ENCODE results near the gene PACS2.

DNA sequence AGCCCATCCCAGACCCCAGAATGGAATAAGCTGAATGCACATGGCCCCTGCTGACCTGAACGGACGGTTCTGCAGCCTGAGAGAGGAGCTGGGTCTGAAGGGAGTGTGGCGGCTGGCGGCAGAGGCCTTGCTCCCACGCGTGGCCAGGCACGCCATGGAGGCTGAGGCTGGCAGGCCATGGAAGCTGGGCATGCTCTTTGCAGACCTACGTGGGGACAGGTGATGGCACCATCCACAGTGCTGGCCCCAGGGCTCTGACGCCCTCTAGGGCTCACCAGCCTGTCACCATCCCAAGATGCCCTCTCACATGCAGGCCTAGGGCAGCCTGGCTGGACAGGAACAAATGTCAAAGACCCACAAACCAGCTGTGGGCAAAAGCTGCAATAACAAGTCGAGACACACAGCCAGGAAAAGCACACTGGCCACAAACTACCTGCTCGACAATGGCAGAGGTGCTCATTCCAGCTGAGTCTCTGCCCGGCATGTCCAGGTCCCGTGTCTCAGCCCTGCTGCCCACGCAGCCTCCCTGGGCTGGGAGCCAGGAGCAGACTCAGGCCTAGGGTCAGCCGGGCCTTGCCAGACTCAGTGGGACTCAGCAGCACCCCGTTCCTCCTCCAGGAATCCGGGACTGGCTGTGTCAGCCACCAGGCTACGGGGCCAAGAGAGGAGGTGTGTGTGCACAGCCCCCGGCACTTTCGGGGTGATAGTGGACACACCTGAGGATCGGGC is 46.6 kb upstream of the PACS2 start:
- TF ChIP-seq CTCF (conservative IDR thresholded peaks at IDR 0.05 in 1 of 2, IDR thresholded peaks at IDR 0.05 in 1 of 2; ENCODE audit: extremely low read depth in 1 of 2, insufficient read depth in 1 of 2, low read depth in 1 of 2, low read length in 2 of 2) (peak in 1 of 2 donors; percentile 21), EZH2 (IDR thresholded peaks at IDR 0.05; ENCODE audit: borderline replicate concordance, low read length) (no peak)
